AG09309 (cell line): ENCODE results near the gene DUSP10.

Experiments used
- DNase-seq: peaks from one replicate; pipeline ENCODE4 v3.0.0-alpha.2; 2010; ENCODE audit warnings: low read depth
- H3K4me3 ChIP-seq: 2 replicates; pipeline ENCODE4 v1.5.1; 2011; ENCODE audit warnings: mild to moderate bottlenecking, low read depth, low read length, moderate library complexity; ENCODE audit not compliant: control insufficient read depth
- CTCF ChIP-seq: IDR thresholded peaks from 2 replicates; pipeline ENCODE4 v1.5.1; 2011; ENCODE audit warnings: mild to moderate bottlenecking, low read depth, low read length, inconsistent platforms; ENCODE audit not compliant: insufficient read depth, control insufficient read depth; ENCODE audit errors: missing control alignments

DUSP10 gene

GRCh38 chr1:221739018-221739676 is 2.7 kb downstream of the DUSP10 start:
- TF ChIP-seq CTCF: no peak
- H3K4me3 ChIP-seq: no peak overlapping the region
- no peak for DNase-seq

GRCh38 chr1:221736714-221737113 is 5.2 kb downstream of the DUSP10 start:
- DNase-seq: no peak
- no peak for TF ChIP-seq CTCF
- H3K4me3 ChIP-seq: no peak overlapping the region

- no peak for TF ChIP-seq CTCF
Observed at GRCh38 chr1:221735999-221736398, 5.9 kb downstream of the DUSP10 start.

GRCh38 chr1:221734187-221734586 is 7.7 kb downstream of the DUSP10 start:
- H3K4me3 ChIP-seq: no peak overlapping the region
- no peak for TF ChIP-seq CTCF

More at GRCh38 chr1:221735999-221736398, 5.9 kb downstream of the DUSP10 start:
- H3K4me3 ChIP-seq: no peak overlapping the region
- no peak for DNase-seq

GRCh38 chr1:221732052-221732451 is 9.8 kb downstream of the DUSP10 start:
- DNase-seq: no peak
- no peak for TF ChIP-seq CTCF
- H3K4me3 ChIP-seq: no peak overlapping the region

More at GRCh38 chr1:221734187-221734586, 7.7 kb downstream of the DUSP10 start:
- no peak for DNase-seq

- no peak overlapping the region for H3K4me3 ChIP-seq
- no peak for DNase-seq
- TF ChIP-seq CTCF: no peak
Observed at GRCh38 chr1:221729771-221730330, 12.0 kb downstream of the DUSP10 start.
